ENCODE results near the gene EFS.

GRCh38 chr14:23316300-23316699 lies 48.7 kb downstream of the EFS start:
- no peak for TF ChIP-seq CTCF (IDR thresholded peaks at IDR 0.05)
- TF ChIP-seq POLR2A (IDR thresholded peaks at IDR 0.05): no peak

Measured in breast epithelium (tissue), 3 donors.